ENCODE measurements around the gene MTNR1A.

MTNR1A gene

GRCh38 chr4:186554914-186555827 lies at the start of gene MTNR1A:
Gene MTNR1A, minus strand, starts transcription at chr4:186555567. Its CDS starts 202 bp downstream, at chr4:186555365.
- ChIA-PET POLR2A (no interaction called here), CTCF (interaction anchor here (0.9 to 1.0 kb wide), 3 partner anchors 38 to 256 kb away, joined by 3 to 4 read pairs (median 4); no protein-coding TSS in a partner anchor)
- TF ChIP-seq, protein P1, sequence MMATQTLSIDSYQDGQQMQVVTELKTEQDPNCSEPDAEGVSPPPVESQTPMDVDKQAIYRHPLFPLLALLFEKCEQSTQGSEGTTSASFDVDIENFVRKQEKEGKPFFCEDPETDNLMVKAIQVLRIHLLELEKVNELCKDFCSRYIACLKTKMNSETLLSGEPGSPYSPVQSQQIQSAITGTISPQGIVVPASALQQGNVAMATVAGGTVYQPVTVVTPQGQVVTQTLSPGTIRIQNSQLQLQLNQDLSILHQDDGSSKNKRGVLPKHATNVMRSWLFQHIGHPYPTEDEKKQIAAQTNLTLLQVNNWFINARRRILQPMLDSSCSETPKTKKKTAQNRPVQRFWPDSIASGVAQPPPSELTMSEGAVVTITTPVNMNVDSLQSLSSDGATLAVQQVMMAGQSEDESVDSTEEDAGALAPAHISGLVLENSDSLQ (IDR thresholded peaks at IDR 0.05): no peak
- no peak for TF ChIP-seq LEF1 (IDR thresholded peaks at IDR 0.05; ENCODE audit: borderline replicate concordance)
- TF ChIP-seq BHLHE40 (IDR thresholded peaks at IDR 0.05; ENCODE audit: borderline replicate concordance): no peak
- TF ChIP-seq ZNF384 (IDR thresholded peaks at IDR 0.05): no peak
- no peak for TF ChIP-seq ARNT (IDR thresholded peaks at IDR 0.05)
- no peak for TF ChIP-seq FOXK2 (IDR thresholded peaks at IDR 0.05)
- no peak for TF ChIP-seq FOXA1 (IDR thresholded peaks at IDR 0.05)
- TF ChIP-seq L3MBTL2 (conservative IDR thresholded peaks at IDR 0.05): peak; percentile 55
- DNase-seq (ENCODE audit: extremely low spot score): peak; percentile 55

DNA sequence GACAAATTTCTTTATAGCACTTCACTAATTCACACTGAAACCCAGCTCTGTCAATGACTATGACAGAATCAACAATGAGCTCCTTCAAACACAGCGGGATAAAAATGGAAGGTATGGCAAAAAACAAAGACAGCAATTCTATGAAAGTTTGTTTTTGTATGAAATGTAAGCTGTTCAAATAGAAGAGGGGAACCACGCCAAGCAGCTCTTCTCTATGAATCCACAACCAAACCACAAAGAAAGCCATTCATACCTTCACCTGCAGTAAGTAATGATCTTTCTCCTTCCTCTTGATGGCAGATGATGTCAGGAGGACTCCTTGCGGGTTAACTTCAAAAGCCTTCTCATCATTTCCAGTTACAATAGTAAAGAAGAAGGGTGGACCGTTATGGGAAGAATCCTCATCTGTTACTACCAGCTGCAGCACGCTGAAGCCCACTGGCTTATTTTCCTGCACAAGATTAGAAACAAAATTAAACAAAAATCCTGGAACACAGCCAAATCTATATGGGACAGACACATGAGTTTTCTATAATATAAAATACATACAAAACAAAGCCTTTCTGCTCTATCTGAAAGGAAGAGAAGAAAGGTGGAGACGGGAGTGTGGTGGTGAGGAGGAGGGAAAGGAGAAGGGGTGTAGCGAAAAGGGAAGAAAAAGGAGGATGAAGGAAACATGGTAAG lies 48.9 kb upstream of the MTNR1A start:
- CTCF ChIA-PET: interaction anchor here (0.6 kb wide), 1 partner anchor 131 kb away, joined by 3 read pairs; no protein-coding TSS in a partner anchor
- POLR2A ChIA-PET: no interaction called here
- no peak for DNase-seq (ENCODE audit: extremely low spot score)
- TF ChIP-seq ELF4 (IDR thresholded peaks at IDR 0.05) (no peak), FOXK2 (IDR thresholded peaks at IDR 0.05) (no peak), BHLHE40 (IDR thresholded peaks at IDR 0.05; ENCODE audit: borderline replicate concordance) (no peak), FOXA1 (IDR thresholded peaks at IDR 0.05) (no peak), NFRKB (IDR thresholded peaks at IDR 0.05) (no peak), HDGF (IDR thresholded peaks at IDR 0.05; ENCODE audit: borderline replicate concordance) (no peak), CTBP1 (IDR thresholded peaks at IDR 0.05; ENCODE audit: borderline replicate concordance) (no peak), FOXM1 (IDR thresholded peaks at IDR 0.05; ENCODE audit: borderline replicate concordance) (no peak), SUZ12 (IDR thresholded peaks at IDR 0.05) (no peak), SP1 (IDR thresholded peaks at IDR 0.05) (no peak), L3MBTL2 (conservative IDR thresholded peaks at IDR 0.05) (no peak), LEF1 (IDR thresholded peaks at IDR 0.05; ENCODE audit: borderline replicate concordance) (no peak), ZNF384 (IDR thresholded peaks at IDR 0.05) (no peak)
- TF ChIP-seq, protein P1 (IDR thresholded peaks at IDR 0.05): no peak

- TF ChIP-seq FOXM1 (IDR thresholded peaks at IDR 0.05; ENCODE audit: borderline replicate concordance) (no peak), ARNT (IDR thresholded peaks at IDR 0.05) (no peak), L3MBTL2 (conservative IDR thresholded peaks at IDR 0.05) (no peak), TARDBP (IDR thresholded peaks at IDR 0.05) (no peak), FOXA1 (IDR thresholded peaks at IDR 0.05) (no peak), SUZ12 (IDR thresholded peaks at IDR 0.05) (no peak), CTBP1 (IDR thresholded peaks at IDR 0.05; ENCODE audit: borderline replicate concordance) (no peak), FOXK2 (IDR thresholded peaks at IDR 0.05) (no peak), NFRKB (IDR thresholded peaks at IDR 0.05) (no peak)
- TF ChIP-seq, protein P1 (IDR thresholded peaks at IDR 0.05): no peak
- DNase-seq (ENCODE audit: extremely low spot score): no peak
- ChIA-PET CTCF (no interaction called here), POLR2A (no interaction called here)
Measured at GRCh38 chr4:186602978-186603377, 47.6 kb upstream of the MTNR1A start.

GRCh38 chr4:186599483-186599882 lies 44.1 kb upstream of the MTNR1A start:
- no peak for DNase-seq (ENCODE audit: extremely low spot score)
- ChIA-PET CTCF (no interaction called here), POLR2A (no interaction called here)
- TF ChIP-seq TARDBP (IDR thresholded peaks at IDR 0.05) (no peak), L3MBTL2 (conservative IDR thresholded peaks at IDR 0.05) (no peak), SP1 (IDR thresholded peaks at IDR 0.05) (no peak), FOXM1 (IDR thresholded peaks at IDR 0.05; ENCODE audit: borderline replicate concordance) (no peak), SUZ12 (IDR thresholded peaks at IDR 0.05) (no peak), HDGF (IDR thresholded peaks at IDR 0.05; ENCODE audit: borderline replicate concordance) (no peak), ELF4 (IDR thresholded peaks at IDR 0.05) (no peak)

DNA sequence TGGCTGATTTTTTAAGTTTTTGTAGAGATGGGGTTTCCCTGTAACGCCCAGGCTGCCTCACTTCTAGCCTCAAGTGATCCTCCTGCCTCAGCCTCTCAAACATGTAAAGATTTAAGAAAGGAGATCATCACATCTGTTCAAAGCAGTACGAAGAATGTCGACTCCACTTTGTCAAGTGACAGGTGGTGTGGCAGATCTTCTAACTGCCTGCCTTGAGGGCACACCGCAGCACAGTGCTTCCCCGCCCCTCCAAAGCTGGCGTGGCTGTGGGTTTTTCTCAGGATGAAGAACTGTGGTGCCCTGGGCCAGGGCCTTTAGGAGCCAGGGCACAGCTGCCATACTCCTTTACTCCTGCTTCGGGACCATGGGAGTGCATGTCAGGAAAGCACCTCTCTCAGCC lies 43.3 kb upstream of the MTNR1A start:
- ChIA-PET POLR2A (no interaction called here), CTCF (no interaction called here)
- no peak for DNase-seq (ENCODE audit: extremely low spot score)
- TF ChIP-seq FOXM1 (IDR thresholded peaks at IDR 0.05; ENCODE audit: borderline replicate concordance): no peak

DNA sequence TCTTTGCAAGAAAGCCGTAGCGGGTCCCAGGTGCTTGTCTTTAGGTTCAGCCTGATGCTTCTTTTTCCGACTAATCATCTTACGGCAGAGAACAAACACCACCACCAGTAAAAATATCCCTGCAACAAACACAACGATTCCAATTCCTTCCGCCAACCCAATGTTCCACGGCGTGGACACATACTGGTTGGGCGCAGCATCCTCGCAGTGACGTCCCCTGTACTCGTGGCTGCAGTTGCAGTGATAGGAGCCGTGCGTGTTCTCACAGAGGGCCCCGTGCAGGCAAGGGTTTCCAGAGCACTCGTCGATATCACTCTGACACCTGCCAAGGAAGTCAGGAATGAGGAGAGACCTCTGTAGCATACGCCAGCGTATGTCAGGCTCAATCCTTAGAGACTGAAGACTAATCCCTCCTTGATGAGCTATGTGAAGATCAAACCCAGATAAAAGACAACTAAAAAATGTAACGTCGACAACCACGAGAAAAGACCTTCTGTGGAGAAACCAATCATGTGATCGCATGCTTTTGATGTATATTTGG lies 41.6 kb upstream of the MTNR1A start:
- TF ChIP-seq SUZ12 (IDR thresholded peaks at IDR 0.05) (no peak), LEF1 (IDR thresholded peaks at IDR 0.05; ENCODE audit: borderline replicate concordance) (no peak), NFRKB (IDR thresholded peaks at IDR 0.05) (no peak), BHLHE40 (IDR thresholded peaks at IDR 0.05; ENCODE audit: borderline replicate concordance) (no peak), ZNF384 (IDR thresholded peaks at IDR 0.05) (no peak), L3MBTL2 (conservative IDR thresholded peaks at IDR 0.05) (no peak), CTBP1 (IDR thresholded peaks at IDR 0.05; ENCODE audit: borderline replicate concordance) (no peak), HDGF (IDR thresholded peaks at IDR 0.05; ENCODE audit: borderline replicate concordance) (no peak), TARDBP (IDR thresholded peaks at IDR 0.05) (no peak), ARNT (IDR thresholded peaks at IDR 0.05) (no peak), FOXK2 (IDR thresholded peaks at IDR 0.05) (no peak), FOXM1 (IDR thresholded peaks at IDR 0.05; ENCODE audit: borderline replicate concordance) (no peak), SP1 (IDR thresholded peaks at IDR 0.05) (no peak), FOXA1 (IDR thresholded peaks at IDR 0.05) (no peak), ELF4 (IDR thresholded peaks at IDR 0.05) (no peak)
- TF ChIP-seq, protein P1 (IDR thresholded peaks at IDR 0.05): no peak
- ChIA-PET CTCF (no interaction called here), POLR2A (no interaction called here)
- no peak for DNase-seq (ENCODE audit: extremely low spot score)

Data from HEK293T (cell line).